BLaER1 (cell line): ENCODE measurements around the gene PYCARD.

ENCODE experiments used
- H3K27ac ChIP-seq: shearing (Covaris generic); formaldehyde crosslinking; 2 replicates; pipeline ENCODE4 v1.8.1; 2022
- H3K27me3 ChIP-seq: shearing (Covaris generic); formaldehyde crosslinking; 2 replicates; pipeline ENCODE4 v1.8.1; 2022
- H3K36me3 ChIP-seq: shearing (Covaris generic); formaldehyde crosslinking; 2 replicates; pipeline ENCODE4 v1.8.1; 2022
- H3K4me1 ChIP-seq: shearing (Covaris generic); formaldehyde crosslinking; 2 replicates; pipeline ENCODE4 v1.8.1; 2022
- H3K4me2 ChIP-seq: shearing (Covaris generic); formaldehyde crosslinking; 2 replicates; pipeline ENCODE4 v1.8.1; 2022
- H3K4me3 ChIP-seq: shearing (Covaris generic); formaldehyde crosslinking; 2 replicates; pipeline ENCODE4 v1.8.1; 2022
- H3K9ac ChIP-seq: shearing (Covaris generic); formaldehyde crosslinking; 2 replicates; pipeline ENCODE4 v1.8.1; 2022
- H3K9me3 ChIP-seq: shearing (Covaris generic); formaldehyde crosslinking; 2 replicates; pipeline ENCODE4 v1.8.1; 2022
- H4K20me1 ChIP-seq: shearing (Covaris generic); formaldehyde crosslinking; 2 replicates; pipeline ENCODE4 v1.8.1; 2022
- Cebpa-rat ChIP-seq: shearing (Covaris generic); IDR thresholded peaks from 2 replicates; pipeline ENCODE4 v1.8.1; 2022

Gene PYCARD

GRCh38 chr16:31215287-31216162 lies 13.0 kb upstream of the PYCARD start:
- no peak overlapping the region; the same call in 1 of the 2 replicates for H3K27ac ChIP-seq
- H3K4me3 ChIP-seq, result peak overlapping the region; percentile 64
- peak overlapping the region; percentile 71; the same call in 1 of the 2 replicates for H3K9ac ChIP-seq

GRCh38 chr16:31214708-31215286 lies 12.2 kb upstream of the PYCARD start:
- no peaks in the 10 kb centered on the region for H3K9me3 ChIP-seq

More at GRCh38 chr16:31215287-31216162, 13.0 kb upstream of the PYCARD start:
- H4K20me1 ChIP-seq, result peaks cover 18% of the 10 kb centered on the region
- TF ChIP-seq Cebpa-rat, result no peak
- peaks cover 40% of the 10 kb centered on the region for H3K27me3 ChIP-seq
- H3K9me3 ChIP-seq, result no peaks in the 10 kb centered on the region
- H3K4me2 ChIP-seq, result peak overlapping the region; percentile 91
- H3K36me3 ChIP-seq, result no peaks in the 10 kb centered on the region
- H3K4me1 ChIP-seq, result peaks cover 52% of the 10 kb centered on the region

GRCh38 chr16:31213877-31214707 lies 11.5 kb upstream of the PYCARD start, which contains the start of gene TRIM72:
TRIM72 (plus strand) TSS chr16:31214119; CDS start chr16:31214739, 620 bp downstream.
- Histone ChIP-seq H3K9ac (peak within 1 kb of the TSS; percentile 71), H3K4me1 (peaks cover 52% of the 10 kb centered on the region), H3K27ac (peak within 1 kb of the TSS; percentile 76), H3K4me2 (peak within 1 kb of the TSS; percentile 91), H3K27me3 (peaks cover 40% of the 10 kb centered on the region), H3K9me3 (no peaks in the 10 kb centered on the region), H3K4me3 (peak within 1 kb of the TSS; percentile 64), H3K36me3 (no peaks in the 10 kb centered on the region), H4K20me1 (peaks cover 18% of the 10 kb centered on the region)
- no peak for TF ChIP-seq Cebpa-rat

More at GRCh38 chr16:31214708-31215286, 12.2 kb upstream of the PYCARD start:
- Histone ChIP-seq H3K4me2 (peak overlapping the region; percentile 91), H3K4me1 (peaks cover 52% of the 10 kb centered on the region), H3K9ac (peak overlapping the region; percentile 71), H3K4me3 (peak overlapping the region; percentile 64), H3K36me3 (no peaks in the 10 kb centered on the region), H3K27ac (peak overlapping the region; percentile 76), H4K20me1 (peaks cover 18% of the 10 kb centered on the region), H3K27me3 (peaks cover 40% of the 10 kb centered on the region)
- no peak for TF ChIP-seq Cebpa-rat

GRCh38 chr16:31213342-31213741 lies 10.8 kb upstream of the PYCARD start:
- no peak for TF ChIP-seq Cebpa-rat
- peaks cover 40% of the 10 kb centered on the region for H3K27me3 ChIP-seq
- peak overlapping the region; percentile 76 for H3K27ac ChIP-seq
- no peaks in the 10 kb centered on the region for H3K36me3 ChIP-seq
- H3K9me3 ChIP-seq, result no peaks in the 10 kb centered on the region
- H3K4me1 ChIP-seq, result peaks cover 52% of the 10 kb centered on the region
- H3K4me2 ChIP-seq, result peak overlapping the region; percentile 91
- H4K20me1 ChIP-seq, result peaks cover 18% of the 10 kb centered on the region
- peak overlapping the region; percentile 71 for H3K9ac ChIP-seq
- H3K4me3 ChIP-seq, result peak overlapping the region; percentile 64; the same call in 1 of the 2 replicates

- Histone ChIP-seq H3K27me3 (no peaks in the 10 kb centered on the region), H3K9ac (no peak overlapping the region), H3K4me2 (peak overlapping the region; percentile 13; the same call in 1 of the 2 replicates), H3K4me1 (peaks cover 46% of the 10 kb centered on the region), H3K4me3 (no peak overlapping the region), H4K20me1 (no peaks in the 10 kb centered on the region), H3K9me3 (no peaks in the 10 kb centered on the region), H3K36me3 (no peaks in the 10 kb centered on the region), H3K27ac (no peak overlapping the region)
- TF ChIP-seq Cebpa-rat, result no peak
Observed at GRCh38 chr16:31206776-31207175, 4.2 kb upstream of the PYCARD start.

GRCh38 chr16:31204871-31205666 lies 2.5 kb upstream of the PYCARD start:
- no peak overlapping the region for H3K4me3 ChIP-seq
- H3K4me1 ChIP-seq, result peaks cover 58% of the 10 kb centered on the region
- no peak overlapping the region for H3K9ac ChIP-seq
- peaks cover 16% of the 10 kb centered on the region for H4K20me1 ChIP-seq
- no peak overlapping the region for H3K27ac ChIP-seq
- no peaks in the 10 kb centered on the region for H3K27me3 ChIP-seq
- TF ChIP-seq Cebpa-rat, result no peak
- H3K36me3 ChIP-seq, result peaks cover 3% of the 10 kb centered on the region; the same call in 1 of the 2 replicates
- no peaks in the 10 kb centered on the region for H3K9me3 ChIP-seq
- H3K4me2 ChIP-seq, result 0 out of 2 replicates have a peak overlapping the region, but pooled peaks have one; percentile 98

GRCh38 chr16:31201582-31202413 lies 762 bp downstream of the PYCARD start:
- H3K9ac ChIP-seq, result peak overlapping the region; percentile 87

More at GRCh38 chr16:31201582-31202413, 762 bp downstream of the PYCARD start:
- Histone ChIP-seq H3K9me3 (no peaks in the 10 kb centered on the region), H3K4me2 (peak overlapping the region; percentile 98), H4K20me1 (peaks cover 49% of the 10 kb centered on the region), H3K27ac (peak overlapping the region; percentile 89), H3K36me3 (peaks cover 35% of the 10 kb centered on the region), H3K27me3 (no peaks in the 10 kb centered on the region), H3K4me3 (peak overlapping the region; percentile 92), H3K4me1 (peaks cover 70% of the 10 kb centered on the region)
- TF ChIP-seq Cebpa-rat, result no peak
